HG02884 (cell line): ENCODE data around the gene KRTAP5-3.
"Not testable (repeated sequence)": the region's sequence is repeated elsewhere in the genome, so short reads cannot be mapped to it uniquely, and the experiment has no call there.

Experiments
- ATAC-seq: cut with Tn5 transposase; IDR thresholded peaks from one replicate; pipeline ENCODE4 v1.9.1; 2021; ENCODE audit warnings: mild to moderate bottlenecking, moderate library complexity; ENCODE audit not compliant: unreplicated experiment

The KRTAP5-3 gene

DNA sequence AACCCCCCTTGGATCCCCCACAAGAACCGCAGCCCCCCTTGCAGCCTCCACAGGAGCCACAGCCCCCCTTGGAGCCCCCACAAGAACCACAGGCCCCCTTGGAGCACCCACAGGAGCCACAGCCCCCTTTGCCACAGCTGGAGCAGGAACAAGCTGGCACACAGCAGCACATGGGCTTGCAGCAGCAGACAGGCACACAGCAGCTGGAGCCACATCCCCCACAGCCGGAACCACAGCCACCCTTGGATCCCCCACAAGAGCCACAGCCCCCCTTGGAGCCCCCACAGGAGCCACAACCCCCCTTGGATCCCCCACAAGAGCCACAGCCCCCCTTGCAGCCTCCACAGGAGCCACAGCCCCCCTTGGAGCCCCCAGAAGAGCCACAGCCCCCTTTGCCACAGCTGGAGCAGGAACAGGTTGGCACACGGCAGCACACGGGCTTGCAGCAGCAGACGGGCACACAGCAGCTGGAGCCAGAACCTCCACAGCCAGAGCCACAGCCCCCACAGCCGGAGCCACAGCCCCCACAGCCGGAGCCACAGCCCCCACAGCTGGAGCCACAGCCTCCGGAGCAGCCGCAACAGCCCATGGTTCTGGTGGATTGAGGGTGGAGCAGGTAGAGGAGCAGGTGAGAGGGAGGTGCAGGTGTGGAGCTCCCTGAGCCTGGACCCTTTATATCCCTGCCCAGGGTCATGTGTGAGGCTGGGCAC, 23.4 kb downstream of the KRTAP5-3 start, which contains the start of gene KRTAP5-1:
KRTAP5-1 (minus strand) TSS at position 623 of the 710 bp plus-strand sequence; CDS start at position 589, 34 bp downstream.
- not testable (repeated sequence) for ATAC-seq

DNA sequence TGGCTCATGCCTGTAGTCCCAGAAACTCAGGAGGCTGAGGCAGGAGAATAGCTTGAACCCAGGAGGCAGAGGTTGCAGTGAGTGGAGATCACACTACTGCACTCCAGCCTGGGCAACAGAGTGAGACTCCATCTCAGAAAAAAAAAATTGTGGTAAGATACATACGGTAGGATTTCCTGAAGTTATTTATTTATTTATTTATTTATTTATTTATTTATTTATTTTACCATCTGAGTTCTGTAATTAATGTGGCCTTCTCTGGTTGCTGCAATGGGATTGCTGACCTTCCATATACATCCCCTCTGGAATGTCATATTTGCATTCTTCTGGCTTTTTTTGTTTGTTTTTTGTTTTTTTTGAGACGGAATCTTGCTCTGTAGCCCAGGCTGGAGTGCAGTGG, 25.4 kb downstream of the KRTAP5-3 start:
- not testable (repeated sequence) for ATAC-seq

DNA sequence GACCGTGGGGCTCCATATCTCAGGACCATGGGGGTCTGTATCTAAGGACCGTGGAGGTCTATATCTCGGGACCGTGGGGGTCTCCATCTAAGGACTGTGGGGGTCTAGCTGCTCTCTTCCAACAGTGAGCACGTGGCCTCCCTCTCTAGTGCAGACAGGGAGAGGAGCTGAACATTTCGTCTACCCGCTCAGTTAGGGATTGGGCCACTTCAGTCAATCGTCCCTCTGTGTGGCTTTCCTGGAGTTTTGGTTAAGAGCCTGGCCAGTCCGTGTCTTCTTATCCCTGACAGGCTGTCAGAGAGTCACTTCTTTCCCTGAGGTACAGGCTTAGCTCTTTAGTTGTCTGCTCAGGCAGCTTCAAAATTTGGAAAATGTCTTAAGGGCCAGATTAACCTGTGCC, 26.3 kb downstream of the KRTAP5-3 start:
- ATAC-seq = no peak

DNA sequence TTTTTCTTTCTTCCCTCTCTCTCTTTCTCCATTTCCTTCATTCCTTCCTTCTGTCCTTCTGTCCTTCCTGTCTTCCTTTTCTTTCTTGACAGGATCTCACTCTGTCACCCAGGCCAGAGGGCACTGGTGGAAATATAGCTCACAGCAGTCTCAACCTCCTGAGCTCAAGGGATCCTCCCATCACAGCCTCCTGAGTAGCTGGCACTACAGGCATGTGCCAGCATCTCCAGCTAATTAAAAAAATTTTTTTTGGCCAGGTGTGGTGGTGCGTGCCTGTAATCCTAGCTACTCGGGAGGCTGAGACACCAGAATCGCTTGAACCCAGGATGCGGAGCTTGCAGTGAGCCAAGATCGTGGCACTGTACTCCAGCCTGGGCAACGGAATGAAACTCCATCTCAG, 31.4 kb downstream of the KRTAP5-3 start:
- ATAC-seq = no peak

DNA sequence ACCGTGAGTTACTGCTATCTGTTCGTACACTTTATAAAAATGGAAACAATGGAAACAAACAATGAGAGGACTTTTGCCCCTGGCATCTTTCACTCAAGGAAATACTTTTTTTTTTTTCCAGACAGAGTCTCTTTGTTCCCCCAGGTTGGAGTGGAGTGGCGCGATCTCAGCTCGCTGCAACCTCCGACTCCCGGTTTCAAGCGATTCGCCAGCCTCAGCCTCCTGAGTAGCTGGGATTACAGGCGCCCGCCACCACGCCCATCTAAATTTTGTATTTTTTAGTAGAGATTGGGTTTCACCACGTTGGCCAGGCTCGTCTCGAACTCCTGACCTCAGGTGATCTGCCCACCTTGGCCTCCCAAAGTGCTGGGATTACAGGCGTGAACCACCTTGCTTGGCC, 32.5 kb downstream of the KRTAP5-3 start:
- not testable (repeated sequence) for ATAC-seq

DNA sequence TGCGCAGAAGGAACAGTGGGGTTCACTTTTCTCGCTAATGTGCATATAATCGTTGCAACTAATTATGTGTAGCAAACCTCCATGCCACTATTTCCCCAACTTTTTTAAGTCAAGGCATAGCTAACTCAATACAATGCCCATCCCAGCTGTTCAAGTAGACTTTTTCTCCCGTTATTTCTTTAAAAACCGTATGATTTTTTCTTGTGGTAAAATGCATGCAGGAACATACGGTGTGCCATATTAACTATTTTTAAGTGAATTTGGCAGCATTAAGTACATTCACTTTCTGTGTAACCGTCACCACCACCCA, 33.4 kb downstream of the KRTAP5-3 start:
- no peak for ATAC-seq

DNA sequence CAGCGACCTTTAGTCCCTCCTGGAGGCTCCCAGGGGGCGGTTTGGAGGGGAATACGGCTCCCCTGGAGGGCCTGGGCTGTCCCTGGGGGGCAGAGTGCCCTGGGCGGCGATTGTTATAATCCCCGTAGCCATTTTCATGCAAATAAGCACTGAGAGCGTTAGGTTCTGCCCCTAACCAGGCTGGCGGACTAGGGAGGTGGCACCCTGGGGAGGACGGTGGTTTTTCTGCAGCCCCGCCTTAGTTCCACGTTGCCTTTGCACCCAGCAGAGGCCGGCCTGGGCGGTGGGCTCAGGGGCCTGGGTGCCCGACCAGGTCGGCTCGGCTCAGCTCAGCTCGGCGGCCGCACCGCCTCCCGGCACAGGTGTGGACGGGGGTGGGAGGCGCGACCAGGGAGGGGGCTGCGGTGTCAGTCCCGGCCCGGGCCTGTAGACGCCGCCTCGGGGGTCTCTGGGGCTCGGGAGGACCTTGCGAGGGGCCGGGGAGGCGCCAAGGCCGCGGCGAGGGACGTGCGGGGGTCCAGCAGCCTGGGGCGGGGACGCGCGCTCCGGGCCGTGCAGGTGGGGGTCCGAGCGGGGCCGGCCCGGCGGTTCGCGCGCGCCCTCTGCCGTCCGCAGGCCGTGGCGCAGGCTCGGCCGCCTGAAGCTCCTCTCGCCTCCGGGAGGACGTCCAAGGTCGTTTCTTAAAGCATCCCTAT, 33.9 kb downstream of the KRTAP5-3 start:
- ATAC-seq = no peak

DNA sequence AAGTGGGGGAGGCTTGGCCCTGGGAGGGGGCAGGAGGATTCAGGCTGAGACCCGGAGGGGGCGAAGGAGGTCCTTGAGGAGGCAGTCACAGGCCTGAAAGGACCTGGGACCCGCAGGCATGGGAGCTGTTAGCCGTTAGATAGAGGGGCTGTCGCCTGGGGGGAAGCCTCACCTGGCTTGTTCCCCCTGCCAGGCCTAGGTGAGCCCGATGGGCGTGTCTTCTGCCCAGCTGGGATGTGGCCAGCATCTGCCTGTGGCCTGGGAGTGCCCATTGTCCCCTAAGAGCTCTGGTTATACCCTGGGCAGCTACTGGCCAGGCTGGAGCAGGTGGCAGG, 34.4 kb downstream of the KRTAP5-3 start:
- ATAC-seq = no peak

DNA sequence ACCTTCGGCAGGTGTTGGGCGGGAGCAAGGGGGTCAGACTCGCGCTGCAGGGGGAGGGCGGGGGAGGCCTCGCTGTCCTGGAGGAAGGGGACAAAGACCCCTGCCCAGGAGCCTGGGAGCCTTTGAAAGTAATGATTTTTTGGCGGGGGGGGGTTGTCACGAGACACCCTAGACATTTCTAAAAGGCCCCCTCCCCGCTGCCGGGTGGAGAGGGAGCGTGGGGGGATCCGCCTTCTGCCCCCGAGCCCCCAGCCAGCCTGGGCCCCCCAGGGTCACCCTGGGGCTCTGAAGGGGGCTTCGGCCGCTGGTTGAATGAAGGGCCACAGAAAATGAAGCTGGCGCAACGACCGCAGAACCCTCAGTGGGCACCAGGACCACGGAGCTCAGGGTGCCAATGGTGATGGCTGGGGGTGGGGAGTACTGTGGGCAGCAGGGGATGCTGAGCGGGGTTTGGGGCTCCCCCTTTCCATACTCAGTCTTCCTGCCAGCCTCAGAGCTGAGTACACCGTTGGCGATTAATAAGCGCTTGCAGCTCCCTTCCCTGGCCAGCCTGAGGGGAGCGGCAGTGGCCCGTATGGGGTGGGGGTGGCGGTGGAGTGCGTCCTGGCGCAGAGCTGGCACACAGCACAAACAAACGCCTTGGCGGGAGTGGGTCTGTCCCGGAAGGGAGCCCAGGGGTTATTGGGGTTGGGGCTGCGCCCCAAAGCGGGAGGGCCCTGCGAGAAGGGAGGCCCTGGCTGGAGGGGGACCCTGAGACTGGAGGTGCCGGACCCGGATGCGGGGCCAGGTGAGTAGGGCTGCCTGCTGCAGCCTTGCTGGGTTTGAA, 35.0 kb downstream of the KRTAP5-3 start:
- ATAC-seq = no peak

DNA sequence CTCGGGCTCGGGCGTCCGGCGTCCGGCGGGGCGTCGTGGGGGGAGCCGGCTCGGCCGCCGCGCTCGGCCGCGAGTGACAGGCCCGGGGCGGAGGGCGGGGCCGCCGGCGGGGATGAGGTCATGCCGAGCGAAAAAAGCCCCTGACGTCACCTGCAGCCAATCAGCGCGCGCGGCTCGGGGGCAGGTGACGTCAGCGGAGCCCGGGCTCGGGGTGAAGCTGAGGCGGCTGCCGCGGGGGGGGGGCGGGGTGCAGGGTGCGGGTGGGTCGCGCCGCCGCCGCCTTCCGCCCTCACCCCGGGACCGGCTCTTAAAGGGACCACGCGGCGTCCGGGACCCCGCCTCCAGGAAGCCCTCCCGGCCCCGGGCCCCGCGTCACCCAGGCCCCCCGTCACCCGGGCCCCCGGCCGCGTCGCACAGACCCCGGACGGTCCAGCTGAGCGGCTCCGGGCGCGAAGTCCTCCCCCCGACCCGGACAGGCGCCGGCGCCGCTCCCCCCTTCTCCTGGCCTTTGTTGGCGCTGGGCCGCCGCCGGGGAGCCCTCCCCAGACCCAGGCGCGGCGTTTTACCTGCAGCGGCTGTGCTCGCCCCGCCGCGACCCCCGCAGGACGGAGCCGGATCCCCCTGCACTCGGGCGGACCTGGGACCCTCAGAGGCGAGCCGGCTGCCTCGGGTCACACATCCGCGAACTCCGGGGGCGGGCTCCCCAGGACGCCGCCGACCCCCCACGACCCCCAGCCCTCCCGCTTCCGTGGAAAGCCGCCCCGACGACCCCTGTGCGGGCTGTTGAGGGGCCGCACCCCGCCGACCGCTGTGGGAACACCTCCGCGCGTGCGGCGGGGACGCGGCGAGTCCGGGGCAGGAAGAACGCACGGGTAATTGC, 35.8 kb downstream of the KRTAP5-3 start, which contains the start of gene DUSP8:
DUSP8 (minus strand) TSS at position 75 of the 880 bp plus-strand sequence. CDS start 6,445 bp downstream, outside the sequence.
- no peak for ATAC-seq

DNA sequence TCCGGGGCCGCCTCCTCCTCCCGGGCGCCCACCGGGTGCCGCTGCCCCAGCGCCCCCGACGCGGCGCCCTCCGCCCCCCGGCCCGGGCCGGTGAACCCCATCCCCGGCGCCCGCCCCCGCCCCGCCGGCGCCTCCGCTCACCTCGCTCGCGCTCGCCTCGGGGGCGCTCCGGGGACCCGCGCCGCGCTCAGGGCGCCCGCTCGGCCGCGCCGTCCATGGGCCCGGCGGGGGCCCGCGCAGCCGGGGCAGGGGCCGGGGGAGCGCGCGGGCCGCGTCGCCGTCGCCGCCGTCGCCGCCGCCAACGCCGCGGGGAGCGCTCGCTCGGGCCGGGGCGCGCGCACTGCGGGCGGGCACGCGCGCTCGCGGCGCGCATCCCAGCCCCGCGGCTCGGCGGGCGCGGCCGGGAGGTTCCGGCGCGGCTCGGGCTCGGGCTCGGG, 36.5 kb downstream of the KRTAP5-3 start:
- no peak for ATAC-seq

DNA sequence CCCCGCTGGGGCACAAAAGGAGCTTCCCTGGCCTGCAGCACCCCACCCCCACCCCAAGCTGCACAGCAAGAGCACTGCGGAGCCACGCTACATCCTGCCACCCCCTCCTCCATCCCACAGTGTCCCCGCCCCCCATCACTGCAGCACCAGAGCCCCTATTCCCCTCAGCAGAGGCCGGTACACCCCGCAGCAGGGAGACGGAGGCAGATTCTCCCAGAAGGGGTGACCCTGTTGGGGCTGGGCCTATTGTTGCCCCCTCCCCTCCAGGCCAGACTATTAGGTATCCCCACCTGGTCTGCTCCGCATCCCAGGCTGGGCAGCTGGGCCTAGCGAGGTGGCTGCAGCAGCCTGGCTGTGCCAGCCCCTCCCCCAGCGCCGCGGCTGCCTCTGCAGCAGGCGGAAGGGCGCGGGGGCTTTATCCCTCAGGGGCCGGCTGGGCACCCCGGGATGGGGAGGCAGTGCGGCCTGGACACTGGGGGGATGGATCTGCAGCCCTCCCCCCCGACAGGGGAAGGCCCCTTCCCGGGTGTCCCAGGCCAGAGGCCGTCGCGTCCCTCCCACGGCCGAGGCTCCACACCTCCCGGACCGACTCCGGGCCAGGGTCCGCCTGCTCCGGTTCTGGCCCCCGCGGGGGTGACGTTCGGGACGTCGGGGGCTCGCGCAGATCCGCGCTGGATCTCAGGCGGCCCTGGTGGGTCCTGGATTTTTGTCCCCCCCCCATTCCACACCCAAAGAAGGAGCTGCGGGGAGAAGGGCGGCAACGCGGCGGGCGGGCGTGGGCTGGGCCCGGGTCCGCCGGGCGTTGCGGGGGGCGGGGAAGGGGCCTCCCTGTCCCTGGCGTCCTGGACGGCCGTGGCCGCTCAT, 37.1 kb downstream of the KRTAP5-3 start:
- ATAC-seq = no peak

DNA sequence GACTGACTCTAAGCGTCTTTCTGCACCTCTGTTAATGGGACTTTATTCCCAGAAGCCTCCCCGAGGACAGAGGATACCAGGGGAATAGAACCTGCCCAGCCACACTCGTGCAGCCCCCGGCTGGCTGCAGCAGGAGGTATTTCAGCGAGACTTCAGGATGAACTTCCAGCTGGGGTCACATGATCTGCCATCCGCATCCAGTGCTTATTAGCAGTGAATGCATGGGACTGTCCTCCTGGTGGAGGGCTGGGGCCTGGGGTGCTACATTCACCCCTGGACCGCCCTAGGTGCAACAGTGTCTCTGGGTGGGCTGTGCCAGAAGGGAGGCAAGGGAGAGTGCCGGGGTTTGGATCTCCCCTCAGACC, 37.8 kb downstream of the KRTAP5-3 start:
- ATAC-seq = no peak

DNA sequence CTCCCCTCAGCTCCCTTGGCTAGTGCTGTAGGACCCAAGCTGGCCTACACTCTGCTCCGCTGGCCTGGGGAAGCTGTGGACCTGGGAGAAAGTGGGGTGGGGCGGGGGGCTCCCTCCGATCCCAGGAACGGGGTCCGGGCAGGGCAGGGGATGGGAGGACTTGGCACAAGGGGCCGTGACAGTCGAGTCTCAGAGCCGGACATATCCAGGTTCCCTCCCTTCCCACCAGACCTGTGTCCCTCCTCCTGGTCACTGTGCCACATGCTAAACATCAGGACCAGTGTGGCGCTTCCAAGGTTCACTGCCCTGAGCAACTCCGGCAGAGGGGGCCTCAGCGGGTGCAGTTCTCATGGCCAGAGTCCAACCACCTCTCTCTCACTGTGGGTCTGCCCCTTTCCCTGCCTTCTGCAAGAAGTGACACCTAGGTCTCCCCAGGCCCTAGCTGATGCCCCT, 38.2 kb downstream of the KRTAP5-3 start:
- no peak for ATAC-seq

DNA sequence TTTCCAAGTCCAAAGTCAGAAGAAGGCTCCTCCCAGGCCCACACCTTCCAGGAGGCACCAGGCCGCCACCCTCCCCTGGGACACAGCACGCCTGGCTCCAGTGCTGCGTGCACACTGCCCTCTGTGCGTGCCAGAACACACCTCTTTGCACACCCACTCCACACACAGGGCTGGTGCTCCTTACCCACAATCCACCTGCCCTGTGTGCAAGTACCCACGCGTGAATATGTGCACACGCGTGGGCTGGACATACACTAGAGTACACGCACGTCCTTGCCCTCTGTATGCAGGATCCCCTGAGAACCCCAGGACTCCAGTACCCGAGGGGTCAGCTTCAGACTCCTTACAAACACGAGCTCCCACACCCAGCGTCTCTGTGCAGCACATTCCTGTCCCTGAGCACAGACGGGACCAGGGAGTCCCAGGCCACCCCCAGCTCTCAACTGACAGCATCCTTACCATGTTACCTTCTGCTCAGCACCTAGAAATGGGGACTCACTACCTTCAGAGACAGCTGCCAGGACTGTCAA, 38.9 kb downstream of the KRTAP5-3 start:
- ATAC-seq = no peak

DNA sequence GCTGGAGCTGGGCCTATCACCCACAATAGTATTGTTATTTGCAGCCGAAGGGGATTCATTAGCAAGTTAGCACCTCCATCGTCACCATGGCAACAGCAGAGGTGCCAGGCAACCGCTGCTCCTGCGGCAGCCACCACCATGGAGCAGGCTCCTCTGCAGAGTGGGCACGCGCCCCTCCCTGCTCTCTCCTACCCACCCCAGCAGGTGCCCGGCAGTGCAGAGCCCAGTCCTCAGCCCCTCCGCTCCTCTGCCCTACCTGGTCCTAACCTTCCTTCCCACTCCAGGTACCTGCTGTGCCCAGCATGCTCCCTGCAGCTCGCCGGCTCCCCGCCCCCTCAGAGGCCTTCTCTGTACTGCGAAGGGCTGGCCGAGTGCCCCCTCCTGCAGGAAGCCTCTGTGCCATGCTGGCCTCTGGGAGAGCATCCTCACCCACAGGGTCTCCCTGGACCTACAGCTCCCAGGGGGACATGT, 39.8 kb downstream of the KRTAP5-3 start:
- ATAC-seq = no peak

DNA sequence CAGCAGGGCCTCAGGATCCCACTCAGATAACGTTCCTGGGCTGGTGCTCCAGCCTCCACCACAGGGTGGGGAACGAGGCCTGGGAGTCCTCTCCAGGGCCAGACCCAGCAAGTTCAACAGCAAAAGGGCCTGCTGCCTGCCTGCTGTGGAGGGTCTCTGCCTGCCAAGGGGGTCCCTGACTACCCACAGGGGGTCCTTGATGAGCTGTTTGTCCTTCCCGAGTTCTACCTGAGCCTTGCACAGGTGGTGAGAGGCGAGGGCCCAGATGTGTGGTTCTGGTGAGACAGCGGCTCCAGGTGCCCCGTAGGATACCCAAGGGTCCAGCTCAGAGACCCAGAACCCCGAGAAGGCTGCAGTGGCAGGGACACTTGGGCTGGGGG, 40.6 kb downstream of the KRTAP5-3 start:
- ATAC-seq = no peak

DNA sequence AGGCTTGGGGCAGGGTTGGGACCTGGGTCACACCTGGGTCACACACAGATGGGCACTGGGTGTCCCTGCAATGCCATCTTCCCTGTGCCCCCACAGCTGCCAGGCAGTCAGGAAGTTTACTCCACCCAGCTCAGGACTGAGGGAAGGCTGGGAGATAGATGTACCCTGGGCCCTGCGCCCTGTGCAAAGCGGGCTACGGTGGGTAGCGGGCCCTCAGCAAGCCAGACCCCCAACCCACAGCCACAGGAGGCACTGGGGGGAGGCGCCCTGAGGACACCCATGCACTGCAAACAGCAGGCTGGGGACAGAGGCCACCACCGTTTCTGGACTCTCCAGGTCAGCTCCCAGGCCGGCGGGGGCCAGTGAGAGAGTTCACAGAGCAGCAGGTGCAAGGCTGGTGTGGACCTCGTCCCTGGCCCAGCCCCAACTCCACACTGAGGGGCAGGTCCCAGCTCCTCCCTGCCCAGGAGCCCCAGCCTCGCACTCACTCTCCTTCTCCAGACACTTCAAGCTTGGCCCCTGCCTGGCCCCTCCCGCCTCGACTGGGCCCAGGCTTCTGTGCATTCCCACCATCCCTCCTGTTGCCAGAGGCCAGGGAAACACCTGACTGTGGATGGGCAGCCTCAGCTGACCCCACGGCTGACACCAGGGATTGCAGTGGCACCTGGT, 41.1 kb downstream of the KRTAP5-3 start:
- no peak for ATAC-seq
